Calu3 (cell line): ENCODE measurements around the gene FABP6. TPM values are rescaled to one million over a fixed set of nuclear protein-coding genes. Genes with fewer than 3 reads are reported as not detected.

Source experiments
- BruUV-seq: library from RNA; stranded (reverse); fragments of 400-500 nt; replicated peaks from 2 replicates; lab custom pipeline; 2021; lab: Mats Ljungman, UMichigan
- CTCF ChIA-PET: fragments of 300-600 bp; sonication (Branson Sonifier 250); formaldehyde crosslinking; loops from one replicate; lab custom pipeline; 2022; ENCODE audit warnings: antibody characterized with exemption; lab: Charles Lee
- DNase-seq: peaks from one replicate; pipeline ENCODE4 v3.0.0; 2022
- H3K27ac Mint-ChIP-seq: one replicate; pipeline ENCODE4 v1.8.0; 2022; ENCODE audit warnings: mixed read lengths; ENCODE audit not compliant: unreplicated experiment
- H3K27me3 Mint-ChIP-seq: one replicate; pipeline ENCODE4 v1.8.0; 2022; ENCODE audit warnings: mixed read lengths; ENCODE audit not compliant: unreplicated experiment
- H3K36me3 Mint-ChIP-seq: one replicate; pipeline ENCODE4 v1.8.0; 2022; ENCODE audit warnings: mild to moderate bottlenecking, moderate library complexity, mixed read lengths; ENCODE audit not compliant: insufficient read depth, unreplicated experiment
- H3K4me1 Mint-ChIP-seq: one replicate; pipeline ENCODE4 v1.8.0; 2022; ENCODE audit warnings: mild to moderate bottlenecking, low read depth, mixed read lengths; ENCODE audit not compliant: unreplicated experiment
- H3K4me3 Mint-ChIP-seq: one replicate; pipeline ENCODE4 v1.8.0; 2022; ENCODE audit warnings: mild to moderate bottlenecking, low read depth, moderate library complexity, mixed read lengths; ENCODE audit not compliant: unreplicated experiment
- H3K9me3 Mint-ChIP-seq: one replicate; pipeline ENCODE4 v1.8.0; 2022; ENCODE audit warnings: low read depth, mixed read lengths; ENCODE audit not compliant: unreplicated experiment
- intact Hi-C: fragments of 100-400 bp; cut with micrococcal nuclease; formaldehyde crosslinking; loops from one replicate; pipeline ENCODE4 v1.10.0; 2022; ENCODE audit not compliant: unreplicated experiment
- total RNA-seq: library from RNA; stranded (reverse); gene quantifications from 2 replicates; pipeline ENCODE4 v1.2.3, GENCODE V29; 2022
- TF ChIP-seq, protein P1 (sequence below): fragments of 200-600 bp; IDR thresholded peaks from one replicate; pipeline ENCODE4 v1.8.0; 2022; ENCODE audit warnings: antibody characterized with exemption; ENCODE audit not compliant: unreplicated experiment

FABP6 gene
- total RNA-seq, 1 experiment from 2014 or later: 1.6 TPM

GRCh38 chr5:160271836-160272235 is 42.5 kb downstream of the FABP6 start:
- Mint-ChIP-seq H3K4me1 (peaks cover 9% of the 10 kb centered on the region), H3K4me3 (no peak overlapping the region), H3K36me3 (peaks cover 8% of the 10 kb centered on the region), H3K9me3 (no peaks in the 10 kb centered on the region), H3K27me3 (no peaks in the 10 kb centered on the region), H3K27ac (no peak overlapping the region)
- CTCF ChIA-PET: interaction anchor here (0.5 kb wide), 1 partner anchor 41 kb away, joined by 3 read pairs; no protein-coding TSS in a partner anchor
- TF ChIP-seq, protein P1, sequence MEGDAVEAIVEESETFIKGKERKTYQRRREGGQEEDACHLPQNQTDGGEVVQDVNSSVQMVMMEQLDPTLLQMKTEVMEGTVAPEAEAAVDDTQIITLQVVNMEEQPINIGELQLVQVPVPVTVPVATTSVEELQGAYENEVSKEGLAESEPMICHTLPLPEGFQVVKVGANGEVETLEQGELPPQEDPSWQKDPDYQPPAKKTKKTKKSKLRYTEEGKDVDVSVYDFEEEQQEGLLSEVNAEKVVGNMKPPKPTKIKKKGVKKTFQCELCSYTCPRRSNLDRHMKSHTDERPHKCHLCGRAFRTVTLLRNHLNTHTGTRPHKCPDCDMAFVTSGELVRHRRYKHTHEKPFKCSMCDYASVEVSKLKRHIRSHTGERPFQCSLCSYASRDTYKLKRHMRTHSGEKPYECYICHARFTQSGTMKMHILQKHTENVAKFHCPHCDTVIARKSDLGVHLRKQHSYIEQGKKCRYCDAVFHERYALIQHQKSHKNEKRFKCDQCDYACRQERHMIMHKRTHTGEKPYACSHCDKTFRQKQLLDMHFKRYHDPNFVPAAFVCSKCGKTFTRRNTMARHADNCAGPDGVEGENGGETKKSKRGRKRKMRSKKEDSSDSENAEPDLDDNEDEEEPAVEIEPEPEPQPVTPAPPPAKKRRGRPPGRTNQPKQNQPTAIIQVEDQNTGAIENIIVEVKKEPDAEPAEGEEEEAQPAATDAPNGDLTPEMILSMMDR: no peak
- DNase-seq: no peak
- no TSS peak for BruUV-seq
- intact Hi-C loops: no loop called here

GRCh38 chr5:160272264-160272663 is 43.0 kb downstream of the FABP6 start:
- CTCF ChIA-PET: interaction anchor here (0.5 to 1.1 kb wide), 2 partner anchors 41 to 250 kb away, joined by 3 read pairs; no protein-coding TSS in a partner anchor
- H3K4me3 Mint-ChIP-seq: no peak overlapping the region
- H3K27me3 Mint-ChIP-seq: no peaks in the 10 kb centered on the region

DNA sequence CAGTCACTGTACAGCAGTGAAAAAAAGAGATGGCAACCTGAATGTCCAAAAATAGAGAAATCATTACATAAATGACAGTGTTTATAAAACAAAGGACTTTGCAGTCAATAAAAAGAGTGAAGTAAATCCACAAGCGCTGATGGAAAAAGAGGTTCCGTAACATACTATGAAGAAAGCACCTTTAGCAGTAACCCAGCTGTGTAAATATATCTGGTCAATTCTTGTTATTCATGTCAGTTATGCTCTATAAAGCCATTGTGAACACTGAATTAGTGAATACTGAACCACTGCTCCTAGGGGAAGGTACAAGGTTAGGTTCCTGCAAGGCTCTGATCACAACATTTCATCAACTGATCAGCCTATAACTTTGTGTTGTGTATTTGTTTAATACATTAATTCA is 43.6 kb downstream of the FABP6 start:
- intact Hi-C loops: no loop called here
- CTCF ChIA-PET: interaction anchor here (0.6 to 1.1 kb wide), 2 partner anchors 251 to 1465 kb away, joined by 3 read pairs; no protein-coding TSS in a partner anchor
- no peaks in the 10 kb centered on the region for H3K27me3 Mint-ChIP-seq
- BruUV-seq: no TSS peak
- H3K36me3 Mint-ChIP-seq: peaks cover 8% of the 10 kb centered on the region
- H3K27ac Mint-ChIP-seq: no peak overlapping the region
- H3K9me3 Mint-ChIP-seq: no peaks in the 10 kb centered on the region
- TF ChIP-seq, protein P1: no peak
- no peak overlapping the region for H3K4me3 Mint-ChIP-seq
- no peak for DNase-seq
- H3K4me1 Mint-ChIP-seq: peaks cover 9% of the 10 kb centered on the region

More at GRCh38 chr5:160272264-160272663, 43.0 kb downstream of the FABP6 start:
- Mint-ChIP-seq H3K36me3 (peaks cover 8% of the 10 kb centered on the region), H3K27ac (no peak overlapping the region), H3K4me1 (peaks cover 9% of the 10 kb centered on the region), H3K9me3 (no peaks in the 10 kb centered on the region)
- no TSS peak for BruUV-seq
- TF ChIP-seq, protein P1: no peak
- intact Hi-C loops: no loop called here
- no peak for DNase-seq

DNA sequence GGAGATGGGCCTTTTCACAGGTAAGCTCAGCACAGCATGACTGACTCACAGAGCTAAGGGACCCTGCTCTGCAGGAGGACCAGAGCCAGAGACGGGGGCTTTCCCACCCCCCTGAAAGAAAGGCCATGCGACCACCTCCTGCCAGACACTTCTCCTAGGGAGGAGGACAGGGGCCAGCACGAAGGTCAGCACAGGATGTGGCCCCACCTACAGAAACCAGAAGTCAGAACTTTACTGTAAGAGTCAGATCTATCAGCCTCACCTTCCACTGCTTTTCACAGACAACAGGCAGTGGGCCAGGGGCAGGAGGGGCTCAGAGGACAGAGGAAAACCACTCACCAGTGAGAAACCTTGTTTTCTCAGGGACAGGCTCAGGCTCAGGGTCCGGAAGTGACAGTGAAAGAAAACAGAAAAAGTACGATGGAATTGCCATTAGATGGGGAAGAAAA is 45.2 kb downstream of the FABP6 start:
- peaks cover 16% of the 10 kb centered on the region for H3K36me3 Mint-ChIP-seq
- no peak for DNase-seq
- no peaks in the 10 kb centered on the region for H3K27me3 Mint-ChIP-seq
- H3K4me1 Mint-ChIP-seq: no peaks in the 10 kb centered on the region
- CTCF ChIA-PET: no interaction called here
- no peaks in the 10 kb centered on the region for H3K9me3 Mint-ChIP-seq
- H3K4me3 Mint-ChIP-seq: no peak overlapping the region
- TF ChIP-seq, protein P1: no peak
- no peak overlapping the region for H3K27ac Mint-ChIP-seq
- intact Hi-C loops: no loop called here
- BruUV-seq: no TSS peak
